Thoracic aorta (tissue), 2 donors: ENCODE data around the gene CD1B. TPM values are rescaled to one million over a fixed set of nuclear protein-coding genes. Genes with fewer than 3 reads are reported as not detected.

Experiments used
- ATAC-seq: fragments of 150-250 bp; one replicate; pipeline ENCODE4 v1.8.0; 2017; ENCODE audit warnings: low read depth; ENCODE audit not compliant: insufficient number of reproducible peaks, low FRiP score
- DNase-seq: peaks from one replicate; pipeline ENCODE4 v3.0.0-alpha.2; 2020; ENCODE audit warnings: low spot score
- H3K27ac ChIP-seq, 2 donors: fragments of 200-600 bp; sonication (generic); 1 replicate in 1 of 2; 2 replicates in 1 of 2; pipeline ENCODE4 v1.5.1; 2016; ENCODE audit warnings: mild to moderate bottlenecking in 2 of 2, moderate library complexity in 2 of 2
- H3K27me3 ChIP-seq: fragments of 200-600 bp; sonication (generic); replicated peaks from 2 replicates; pipeline ENCODE4 v1.6.0; 2016; ENCODE audit warnings: mild to moderate bottlenecking; ENCODE audit not compliant: insufficient read depth
- H3K36me3 ChIP-seq: fragments of 200-600 bp; sonication (generic); one replicate; pipeline ENCODE4 v1.5.1; 2016
- H3K4me1 ChIP-seq, 2 donors: fragments of 200-600 bp; sonication (generic); 1 replicate in 1 of 2; 2 replicates in 1 of 2; pipeline versions ENCODE4 v1.5.1 to v1.6.0; 2016; ENCODE audit warnings: low read depth in 2 of 2, mild to moderate bottlenecking in 1 of 2; ENCODE audit not compliant: control insufficient read depth in 1 of 2
- H3K4me3 ChIP-seq: fragments of 200-600 bp; sonication (generic); 2 replicates; pipeline ENCODE4 v1.5.1; 2016; ENCODE audit warnings: mild to moderate bottlenecking
- H3K9me3 ChIP-seq: fragments of 200-600 bp; sonication (generic); 2 replicates; pipeline ENCODE4 v1.5.1; 2016
- CTCF ChIP-seq: fragments of 200-600 bp; sonication (generic); IDR thresholded peaks from one replicate; pipeline ENCODE4 v1.5.1; 2019; ENCODE audit warnings: antibody characterized with exemption
- total RNA-seq, 2 donors: library from RNA; depleted of rRNA; stranded (reverse); fragments of >200 nt; gene quantifications; one replicate each; pipeline versions ENCODE4 v1.1.0 to v1.2.3, GENCODE V29; 2016

CD1B gene
- total RNA-seq, 2 donors from 2014 or later, result not detected

GRCh38 chr1:158333405-158334155 is 2.2 kb upstream of the CD1B start:
- H3K36me3 ChIP-seq, result no peaks in the 10 kb centered on the region
- no peaks in the 10 kb centered on the region for H3K4me1 ChIP-seq
- ATAC-seq, result no peak
- no peak overlapping the region for H3K4me3 ChIP-seq
- TF ChIP-seq CTCF, result no peak
- H3K9me3 ChIP-seq, result no peaks in the 10 kb centered on the region
- H3K27ac ChIP-seq, result no peak overlapping the region
- H3K27me3 ChIP-seq, result no peaks in the 10 kb centered on the region
- no peak for DNase-seq

- no peaks in the 10 kb centered on the region for H3K9me3 ChIP-seq
- no peak overlapping the region for H3K27ac ChIP-seq
- TF ChIP-seq CTCF, result no peak
- DNase-seq (no peak), ATAC-seq (no peak)
- H3K27me3 ChIP-seq, result no peaks in the 10 kb centered on the region
- no peak overlapping the region for H3K4me3 ChIP-seq
- no peaks in the 10 kb centered on the region for H3K36me3 ChIP-seq
- H3K4me1 ChIP-seq, result no peaks in the 10 kb centered on the region
These were observed 265 bp downstream of the CD1B start for GRCh38 chr1:158331106-158331425.

GRCh38 chr1:158330391-158331105 is 783 bp downstream of the CD1B start:
- Histone ChIP-seq H3K27me3 (no peaks in the 10 kb centered on the region), H3K4me3 (no peak overlapping the region), H3K27ac (no peak overlapping the region), H3K4me1 (no peaks in the 10 kb centered on the region), H3K9me3 (no peaks in the 10 kb centered on the region), H3K36me3 (no peaks in the 10 kb centered on the region)
- ATAC-seq (no peak), DNase-seq (no peak)
- TF ChIP-seq CTCF, result no peak

- Histone ChIP-seq H3K4me1 (no peaks in the 10 kb centered on the region), H3K27ac (no peak overlapping the region), H3K36me3 (no peaks in the 10 kb centered on the region), H3K4me3 (no peak overlapping the region), H3K27me3 (no peaks in the 10 kb centered on the region), H3K9me3 (no peaks in the 10 kb centered on the region)
- DNase-seq (no peak), ATAC-seq (no peak)
- TF ChIP-seq CTCF, result no peak
These were observed 1.6 kb downstream of the CD1B start for GRCh38 chr1:158329733-158330132.

- TF ChIP-seq CTCF, result no peak
- H3K36me3 ChIP-seq, result no peaks in the 10 kb centered on the region
- H3K4me1 ChIP-seq, result no peaks in the 10 kb centered on the region
- DNase-seq (no peak), ATAC-seq (no peak)
- H3K27me3 ChIP-seq, result no peaks in the 10 kb centered on the region
- no peak overlapping the region for H3K27ac ChIP-seq
- H3K9me3 ChIP-seq, result no peaks in the 10 kb centered on the region
- no peak overlapping the region for H3K4me3 ChIP-seq
These were observed 2.0 kb downstream of the CD1B start for GRCh38 chr1:158329300-158329699.
